Islet precursor cell (in vitro differentiated cells): ENCODE measurements around the gene MACROD2.

Experiments
- DNase-seq: peaks from one replicate; pipeline ENCODE4 v3.0.0-alpha.2; 2018

The MACROD2 gene

DNA sequence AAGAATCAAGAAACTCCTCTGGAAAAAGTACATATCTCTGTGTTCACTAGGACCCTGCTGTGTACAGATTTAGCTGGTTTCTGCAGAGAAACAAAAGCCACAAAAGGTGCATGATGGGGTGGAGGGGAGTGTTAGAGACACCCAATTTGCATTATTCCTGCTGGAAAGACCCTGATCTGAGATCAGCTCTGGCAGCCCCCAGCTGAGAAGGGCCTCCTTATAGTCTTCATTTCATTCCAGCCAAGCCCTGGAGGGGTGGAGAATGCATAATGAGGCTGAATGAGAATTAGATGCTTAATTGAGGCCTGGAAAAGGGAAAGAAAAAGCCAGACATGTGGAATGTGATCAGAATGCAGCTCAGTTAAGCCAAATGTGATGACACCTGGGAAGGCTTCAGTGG lies 2032.4 kb downstream of the MACROD2 start:
- DNase-seq = no peak

DNA sequence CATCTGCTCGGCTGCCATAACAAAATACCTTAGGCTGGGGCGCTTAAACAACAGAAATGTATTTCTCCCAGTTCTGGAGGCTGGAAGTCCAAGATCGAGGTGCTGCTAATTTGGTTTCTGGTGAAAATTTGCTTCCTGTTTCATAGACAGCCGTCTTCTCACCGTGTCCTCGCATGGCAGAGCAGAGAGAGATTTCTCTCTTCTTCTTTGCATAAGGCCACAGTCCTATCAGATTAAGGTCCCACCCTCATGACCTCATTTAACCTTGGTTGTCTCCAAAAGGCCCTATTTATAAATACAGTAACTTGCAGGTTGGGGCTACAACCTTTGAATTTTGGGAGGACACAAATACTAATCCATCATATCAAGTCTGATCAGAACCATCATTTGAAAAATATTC lies 2033.6 kb downstream of the MACROD2 start:
- DNase-seq = no peak

DNA sequence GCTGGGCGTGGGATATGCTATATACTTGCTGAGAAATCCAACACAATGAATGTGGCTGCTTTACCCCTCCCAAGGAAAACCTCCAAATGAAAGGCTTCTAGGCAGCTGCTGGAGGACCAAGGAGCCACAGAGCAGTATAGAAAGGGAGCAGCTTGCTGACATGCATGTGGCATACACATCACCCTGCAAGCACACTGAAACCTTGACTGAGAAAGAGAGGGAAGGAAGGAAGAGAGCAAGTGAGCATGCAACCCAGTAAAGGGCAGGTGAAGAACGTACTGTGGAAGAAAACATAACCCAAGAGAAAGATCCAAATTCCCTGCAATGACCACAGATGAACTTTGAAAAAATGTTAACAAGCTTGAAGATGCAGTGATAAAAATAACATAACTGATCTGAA lies 2034.9 kb downstream of the MACROD2 start:
- no peak for DNase-seq

DNA sequence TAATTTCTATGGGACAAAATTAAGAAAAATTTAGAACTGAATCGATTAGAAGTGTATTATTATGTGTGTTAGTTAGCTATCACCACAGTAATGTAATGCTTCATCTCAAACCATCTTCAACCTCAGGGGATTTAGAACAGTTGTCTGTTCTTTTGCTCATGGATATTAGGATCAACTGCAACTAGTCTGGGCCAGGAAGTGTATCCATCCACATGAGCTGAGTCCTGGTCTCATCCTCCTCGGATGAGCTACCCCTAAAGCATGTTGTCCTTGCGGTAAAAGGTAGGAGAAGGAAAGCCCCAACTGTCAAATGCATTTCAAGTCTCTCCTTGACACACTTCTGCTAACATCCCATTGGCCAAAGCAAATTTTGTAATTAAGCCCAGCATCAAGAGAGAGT lies 2040.3 kb downstream of the MACROD2 start:
- DNase-seq = no peak

DNA sequence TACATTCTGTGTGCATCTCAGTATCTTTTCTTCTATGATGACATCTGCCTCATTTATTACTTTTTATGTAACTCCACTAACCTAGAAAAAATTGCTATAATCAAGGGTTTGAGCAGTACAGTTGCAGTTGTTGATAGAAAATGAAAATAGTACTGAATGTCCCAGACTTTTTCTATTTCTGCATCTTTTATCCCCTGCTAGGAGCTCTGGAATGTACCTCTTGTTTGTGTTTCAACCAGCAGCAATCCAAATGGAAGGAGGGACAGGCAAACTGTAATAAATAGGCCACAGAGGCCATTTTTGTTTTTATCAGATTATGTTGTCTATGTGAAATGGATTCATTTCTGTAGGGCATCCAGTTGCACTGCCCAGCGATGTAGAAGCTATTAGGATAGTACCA lies 2041.0 kb downstream of the MACROD2 start:
- no peak for DNase-seq

DNA sequence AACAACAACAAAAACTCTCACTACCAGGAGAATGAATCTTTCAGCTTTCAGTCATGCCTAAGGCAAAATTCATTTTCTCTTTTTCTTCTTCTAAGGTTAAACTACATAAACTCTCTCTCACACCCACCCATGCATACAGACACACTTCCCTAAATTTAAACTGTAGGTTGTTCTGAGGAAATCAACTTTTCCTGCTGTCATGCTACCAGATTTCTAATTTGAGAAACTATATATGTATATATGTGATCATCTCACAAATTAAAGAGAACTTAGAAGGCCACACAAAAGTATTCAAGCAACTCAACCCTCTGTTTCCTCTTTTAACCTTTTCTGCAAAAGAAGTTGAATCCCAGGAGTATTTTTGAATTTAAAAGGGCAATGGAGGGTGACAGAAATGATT lies 2045.4 kb downstream of the MACROD2 start:
- no peak for DNase-seq

DNA sequence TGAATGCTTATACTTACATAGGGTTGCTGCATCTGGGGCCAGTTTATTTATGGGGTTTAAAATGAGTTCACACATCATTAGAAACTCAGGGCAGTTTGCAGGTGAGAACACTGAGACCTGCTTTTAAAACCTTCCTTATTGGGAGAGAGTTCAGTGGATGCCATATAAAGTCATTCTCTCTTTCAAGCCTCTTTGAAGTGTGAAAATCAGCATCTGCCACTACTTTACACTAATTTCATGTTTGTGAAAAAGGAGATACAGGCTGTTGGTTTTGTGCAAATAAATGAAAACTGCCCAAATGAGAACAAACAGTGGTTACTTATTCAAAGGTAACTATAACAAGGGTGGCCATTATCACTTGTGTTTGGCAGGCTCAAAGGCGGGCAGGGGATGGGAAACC lies 2047.4 kb downstream of the MACROD2 start:
- no peak for DNase-seq

DNA sequence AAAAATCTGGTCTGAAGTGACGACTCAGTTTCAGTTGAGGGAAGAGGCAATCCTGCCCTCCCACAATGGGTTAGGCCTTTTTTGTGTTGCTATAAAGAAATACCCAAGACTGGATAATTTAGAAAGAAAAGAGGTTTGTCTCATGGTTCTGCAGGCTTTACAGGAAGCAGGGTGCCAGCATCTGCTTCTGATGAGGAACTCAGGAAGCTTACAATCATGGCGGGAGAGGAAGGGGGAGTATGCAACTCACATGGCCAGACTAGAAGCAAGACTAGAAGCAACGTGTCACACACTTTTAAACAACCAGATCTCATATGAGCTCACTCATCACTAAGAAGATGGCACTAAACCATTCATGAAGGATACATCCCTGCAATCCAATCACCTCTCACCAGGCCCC lies 2048.6 kb downstream of the MACROD2 start:
- DNase-seq = no peak

DNA sequence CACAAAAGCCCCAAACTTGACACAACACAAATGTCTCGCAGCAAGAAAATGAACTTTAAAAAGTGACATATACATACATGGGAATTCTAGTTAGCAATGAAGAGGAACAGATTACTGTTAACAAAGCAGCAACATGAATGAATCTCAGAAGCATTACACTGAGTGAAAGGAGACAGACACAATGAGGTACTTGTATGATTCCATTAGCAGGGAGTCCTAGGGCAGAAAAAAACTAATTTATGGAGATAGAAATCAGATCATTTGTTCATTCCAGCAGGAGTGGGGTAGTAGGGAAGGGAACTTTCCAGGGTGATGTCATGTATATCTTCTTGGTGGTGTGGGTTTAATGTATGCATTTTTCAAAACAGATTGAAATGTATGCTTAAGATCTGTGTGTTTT lies 2053.6 kb downstream of the MACROD2 start:
- no peak for DNase-seq

DNA sequence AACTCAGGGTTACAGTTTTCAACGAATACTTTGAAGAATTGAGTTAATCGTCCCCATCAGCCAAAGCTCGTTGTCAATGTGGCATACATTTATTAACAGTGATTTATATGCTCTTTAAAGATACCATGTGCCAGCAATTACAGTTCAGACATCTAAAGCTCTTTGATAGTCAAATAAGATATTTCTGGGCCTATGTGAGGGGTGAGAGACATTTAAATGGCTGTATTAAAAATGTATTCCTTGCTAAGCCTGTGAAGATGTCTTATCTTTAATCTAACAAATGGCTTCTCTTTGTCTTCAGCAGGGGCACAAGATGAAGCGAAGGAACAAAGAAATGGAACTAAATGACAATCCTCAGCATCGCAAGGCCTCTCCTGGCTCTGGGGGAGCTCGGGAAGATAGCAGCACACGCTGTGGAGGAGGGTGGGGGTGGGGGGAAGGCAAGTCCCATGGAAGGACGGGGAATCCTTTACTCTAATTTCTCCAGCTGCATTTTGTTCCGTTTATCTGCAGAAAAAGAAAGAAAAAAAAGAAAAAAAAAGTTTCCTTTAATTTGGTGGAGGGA lies 2054.3 kb downstream of the MACROD2 start:
- DNase-seq = no peak

DNA sequence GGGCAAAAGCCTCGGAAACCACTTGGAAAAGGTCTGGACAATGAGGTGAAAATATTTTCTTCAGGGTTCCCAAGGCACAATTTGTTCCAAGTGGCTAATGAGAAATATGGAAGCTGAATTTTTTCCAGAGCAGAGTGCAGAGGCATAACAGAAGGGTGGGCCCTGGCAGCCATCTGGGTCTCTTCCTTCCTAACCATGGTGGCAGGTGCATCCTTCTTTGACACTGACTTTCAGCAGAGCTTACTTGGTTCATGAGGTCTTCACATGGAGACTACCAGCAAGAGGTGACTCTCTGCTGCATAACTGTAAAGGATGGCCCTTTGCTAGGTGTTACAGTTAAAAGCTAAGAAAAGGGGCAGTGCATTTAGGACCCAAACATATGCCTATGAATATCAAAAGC lies 2055.1 kb downstream of the MACROD2 start:
- DNase-seq = no peak

DNA sequence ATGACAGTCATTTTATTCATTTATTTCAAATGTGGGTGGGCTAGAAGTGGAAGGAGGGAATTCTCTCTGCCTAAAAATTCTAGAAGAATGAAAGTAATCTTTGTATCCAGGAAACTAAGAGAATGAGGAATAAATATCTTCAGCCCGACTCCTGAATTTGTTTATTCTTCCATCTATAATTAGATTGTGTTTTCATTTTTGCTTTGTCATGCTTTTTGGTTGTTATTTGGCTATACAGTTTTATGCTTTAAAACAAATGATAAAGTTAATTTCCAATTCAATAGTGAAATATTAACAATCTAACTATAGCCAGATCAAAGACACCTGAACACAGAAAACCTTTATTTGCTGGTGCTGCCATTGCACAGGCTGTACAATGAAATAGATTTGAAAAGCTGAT lies 2056.7 kb downstream of the MACROD2 start:
- no peak for DNase-seq

DNA sequence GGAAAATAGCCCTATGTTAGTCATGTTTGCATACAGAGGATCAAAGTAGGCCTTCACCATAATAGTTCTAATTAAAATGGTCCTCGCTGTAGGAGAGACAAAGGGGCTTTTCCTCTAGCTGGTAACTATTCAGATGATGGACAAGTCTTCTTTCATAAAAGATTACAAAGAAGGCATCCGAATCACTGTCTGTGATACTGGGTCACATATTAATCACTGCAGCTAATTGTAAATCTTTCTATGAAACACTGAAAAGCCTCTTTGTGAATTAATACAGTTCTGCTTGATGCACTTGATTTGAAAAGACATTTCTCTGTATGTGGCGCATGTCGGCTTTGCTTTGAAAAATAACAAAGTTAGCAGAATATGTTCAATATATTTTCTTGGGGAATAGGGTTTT lies 2057.1 kb downstream of the MACROD2 start:
- DNase-seq = no peak

DNA sequence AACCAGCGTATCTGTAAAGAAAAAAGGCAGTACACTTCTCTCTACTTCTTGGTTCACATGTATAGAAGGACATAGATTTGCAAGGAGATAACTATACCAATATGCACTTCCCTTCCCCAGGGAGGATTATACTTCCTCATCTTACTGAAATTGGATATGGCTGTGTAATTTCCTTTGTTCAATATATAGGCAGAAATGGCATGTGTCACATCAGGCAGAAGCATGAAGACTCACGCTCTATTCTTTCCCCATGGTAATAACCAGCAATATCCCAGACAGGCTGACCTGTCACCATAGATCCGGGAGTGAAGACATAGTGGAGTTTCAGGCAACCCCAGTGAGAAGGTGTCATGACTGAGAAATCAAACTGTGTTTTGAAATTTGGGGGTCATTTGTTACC lies 2059.7 kb downstream of the MACROD2 start:
- DNase-seq = no peak

DNA sequence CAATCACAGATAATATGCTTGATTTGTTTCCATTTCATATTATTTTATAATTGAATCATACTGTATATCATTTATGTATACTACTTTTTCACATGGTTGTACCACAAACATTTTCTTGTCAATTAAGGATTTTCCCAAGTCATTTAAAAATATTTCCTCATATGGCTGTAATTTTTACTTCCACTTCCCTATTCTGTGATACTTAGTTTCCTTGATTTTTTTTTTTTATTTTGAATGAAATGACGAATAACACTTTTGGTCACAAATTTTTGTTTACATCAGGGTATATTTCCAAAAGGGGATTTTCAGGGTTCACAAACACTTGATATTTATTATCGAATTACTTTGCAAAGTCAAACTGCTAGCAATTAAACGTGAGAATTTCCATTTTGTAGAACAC lies 2062.3 kb downstream of the MACROD2 start:
- DNase-seq = no peak

DNA sequence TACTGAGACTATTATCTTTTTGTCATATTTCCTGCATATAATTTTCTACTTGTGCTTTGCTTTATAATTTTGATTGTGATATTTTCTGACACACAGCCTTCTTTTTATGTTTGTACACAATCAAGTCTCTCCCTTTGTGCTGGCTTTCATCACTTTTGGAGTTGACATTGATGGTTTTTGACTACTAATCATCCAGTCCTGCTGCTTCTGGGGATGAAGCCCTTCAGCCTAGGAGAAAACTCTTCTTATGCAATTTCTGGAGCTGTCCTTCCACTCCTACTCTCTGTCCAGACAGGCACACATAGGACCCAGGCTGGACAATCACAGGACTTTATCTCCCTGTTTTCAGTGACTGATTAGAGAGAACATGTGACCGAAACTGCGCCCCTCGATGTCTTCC lies 2063.0 kb downstream of the MACROD2 start:
- DNase-seq = no peak

DNA sequence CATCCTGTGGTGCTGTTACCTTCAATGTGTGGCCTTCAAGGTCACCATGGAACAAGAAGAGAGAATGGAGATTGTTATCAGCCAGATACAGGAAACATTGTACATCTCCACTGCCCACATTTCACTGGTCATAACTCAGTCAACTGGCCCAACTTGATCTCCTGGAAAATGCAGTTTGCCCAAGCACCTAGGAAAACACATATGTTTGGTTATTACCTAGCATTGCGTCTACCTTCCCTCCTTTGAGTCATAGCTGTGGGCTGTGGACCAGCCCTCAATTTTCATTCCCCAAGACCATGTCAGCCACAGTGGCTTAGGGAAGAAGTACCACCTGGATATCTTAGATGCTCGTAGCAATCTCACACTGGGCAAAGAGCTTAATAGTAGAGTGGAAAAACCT lies 2064.5 kb downstream of the MACROD2 start:
- DNase-seq = no peak

DNA sequence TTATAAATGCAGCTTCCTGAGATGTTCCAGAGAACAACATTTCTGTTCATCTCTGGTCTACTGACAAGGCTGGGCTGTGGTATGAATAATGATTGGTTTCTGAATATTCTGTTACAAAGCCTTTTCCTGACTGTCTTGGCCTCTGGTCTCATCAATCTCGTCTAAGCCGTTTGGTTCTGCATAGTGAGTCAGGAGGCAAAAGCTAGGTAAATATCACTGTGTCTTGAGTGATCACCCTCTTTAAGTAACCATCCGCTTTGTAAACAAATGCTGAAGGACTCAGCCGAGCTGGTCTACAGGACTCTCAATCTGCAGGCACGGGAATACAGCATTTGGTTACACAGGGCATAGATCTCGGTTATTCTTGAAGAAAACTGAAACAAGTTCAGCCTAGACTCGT lies 2066.0 kb downstream of the MACROD2 start:
- DNase-seq = no peak

DNA sequence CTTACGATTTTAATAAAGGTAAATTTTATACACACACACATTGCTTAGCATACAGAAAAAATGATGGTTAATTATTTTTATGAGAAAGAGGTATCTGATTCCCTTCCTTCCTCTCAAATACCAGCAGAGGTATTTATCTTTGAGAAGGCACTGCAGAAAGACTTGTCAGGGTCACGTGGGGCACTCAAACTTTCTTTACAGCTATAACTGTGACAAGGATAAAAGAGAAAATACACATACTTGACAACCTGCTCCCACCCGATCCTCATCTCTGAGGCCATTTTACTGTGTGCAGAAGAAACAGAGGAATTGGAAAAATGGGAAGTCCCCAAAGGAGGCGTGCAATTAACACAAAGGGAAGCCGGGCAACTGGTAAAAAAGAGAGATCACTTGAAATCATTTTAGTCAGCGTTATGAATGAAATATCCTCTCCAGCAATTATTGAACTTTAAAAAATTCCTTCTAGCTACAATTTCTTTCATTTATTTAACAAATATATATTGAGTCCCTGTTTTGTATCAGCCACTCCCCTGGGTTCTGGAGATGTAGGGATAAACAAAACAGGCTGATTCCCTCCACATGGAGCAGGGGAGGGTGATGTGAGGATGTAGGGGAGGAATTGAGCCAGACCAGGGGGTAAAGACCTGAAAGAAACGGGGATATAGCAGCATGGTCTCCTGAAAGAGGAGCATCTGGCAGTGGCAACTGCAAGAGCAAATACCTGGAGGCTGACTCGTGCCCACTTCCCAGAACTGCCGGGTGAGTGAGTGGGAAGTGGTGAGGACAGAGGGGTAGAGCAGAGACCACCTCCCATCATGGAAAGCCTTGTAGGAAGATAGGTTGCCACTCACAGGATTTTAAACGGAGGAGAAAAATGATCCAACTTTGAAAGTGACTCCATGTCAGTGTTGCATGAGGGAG lies 2067.6 kb downstream of the MACROD2 start:
- DNase-seq = peak; percentile 70

DNA sequence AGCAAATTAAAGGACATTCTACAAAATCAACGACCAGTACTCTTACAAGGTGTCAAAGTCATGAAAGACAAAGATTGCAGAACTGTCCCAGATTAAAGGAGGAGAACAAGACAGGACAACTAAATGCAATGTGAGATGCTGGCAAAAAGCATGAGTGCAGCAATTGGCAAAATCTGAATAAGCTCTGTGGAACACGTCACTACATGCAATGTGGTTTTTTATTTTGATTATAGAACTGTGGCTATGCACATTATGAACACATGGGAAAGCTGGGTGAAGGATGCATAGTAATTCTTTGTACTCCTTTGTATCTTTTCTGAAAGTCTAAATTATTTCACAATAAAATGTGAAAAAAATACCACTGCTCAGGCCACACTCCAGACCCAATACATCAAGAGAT lies 2068.6 kb downstream of the MACROD2 start:
- no peak for DNase-seq

DNA sequence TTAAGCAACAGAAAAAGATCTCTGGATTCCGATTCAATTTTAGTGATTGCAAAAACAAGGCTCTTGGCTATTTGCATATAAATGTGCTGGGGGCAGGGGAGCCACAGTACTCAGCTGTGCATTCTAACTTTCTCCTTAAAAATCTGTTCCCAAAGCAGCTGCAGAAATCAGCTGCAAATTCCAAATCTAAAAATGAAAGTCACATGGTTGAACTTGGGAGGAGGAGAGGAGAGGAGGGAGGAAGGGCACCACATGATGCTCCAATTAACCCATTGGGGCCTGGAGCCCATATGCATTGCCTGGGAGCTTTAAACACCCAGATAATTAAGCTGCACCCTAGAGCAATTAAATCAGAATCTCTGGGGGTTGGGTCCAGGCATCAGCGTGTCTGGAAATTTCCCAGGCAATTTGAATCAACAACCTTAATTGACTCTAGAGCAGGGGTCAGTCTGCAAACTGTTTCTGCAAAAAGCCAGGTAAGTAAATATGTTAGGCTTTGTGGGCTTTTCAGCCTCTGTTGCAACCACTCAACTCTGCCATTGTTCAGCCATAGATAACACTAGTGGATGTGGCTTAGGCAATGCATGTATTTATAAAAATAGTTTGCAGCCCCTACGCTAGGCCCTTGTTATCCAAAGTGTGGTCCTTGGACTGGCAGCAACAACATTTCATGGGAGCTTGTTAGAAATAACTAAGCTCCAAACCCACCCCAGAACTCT lies 2069.8 kb downstream of the MACROD2 start:
- no peak for DNase-seq

DNA sequence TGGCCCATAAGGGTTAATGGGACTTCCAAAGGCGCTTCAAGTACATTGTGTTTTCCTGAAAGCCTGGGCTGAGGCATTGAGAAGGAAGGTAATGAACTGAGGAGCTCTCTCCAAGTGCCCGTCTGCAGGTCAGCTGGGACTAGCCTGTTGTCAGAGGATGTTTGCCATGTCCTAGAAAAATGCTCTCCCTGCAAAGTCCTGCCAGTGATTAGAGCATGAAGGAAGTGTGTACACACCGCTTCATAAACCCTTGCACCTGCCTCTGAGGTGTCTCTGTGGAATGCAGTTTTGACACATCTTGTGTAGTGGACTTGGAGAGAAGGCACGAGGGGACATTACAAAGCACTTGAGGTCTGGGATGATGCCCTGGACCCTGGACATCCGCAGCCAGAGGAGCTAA lies 2071.3 kb downstream of the MACROD2 start:
- DNase-seq = no peak

DNA sequence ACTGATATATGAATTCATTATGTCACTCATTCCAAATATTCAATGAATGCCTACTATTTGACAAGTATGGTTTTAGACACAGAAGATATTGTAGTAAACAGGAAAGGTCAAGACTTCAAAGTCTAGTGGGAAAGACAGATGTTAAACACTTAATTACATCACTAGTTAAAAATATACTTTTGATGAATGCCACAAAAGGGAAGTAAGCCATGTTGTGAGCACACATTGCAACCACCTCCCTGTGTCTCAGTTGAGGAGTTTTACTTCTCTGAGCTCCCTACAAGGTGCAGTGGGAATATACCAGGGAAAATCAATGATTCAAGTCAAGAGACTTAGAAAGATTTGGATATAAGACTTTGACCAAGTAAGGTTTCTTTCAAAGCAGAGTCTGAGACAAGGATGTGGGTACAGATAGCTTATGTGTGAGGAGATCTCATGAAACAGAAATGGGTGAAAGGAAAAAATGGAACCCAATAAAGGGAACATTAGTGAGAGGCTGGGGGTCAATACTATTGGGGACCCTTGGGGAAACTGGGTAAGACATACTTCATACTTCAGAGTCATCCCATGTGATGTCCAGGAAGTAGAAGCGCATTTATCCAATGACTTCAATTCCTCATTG lies 2074.2 kb downstream of the MACROD2 start:
- DNase-seq = no peak

DNA sequence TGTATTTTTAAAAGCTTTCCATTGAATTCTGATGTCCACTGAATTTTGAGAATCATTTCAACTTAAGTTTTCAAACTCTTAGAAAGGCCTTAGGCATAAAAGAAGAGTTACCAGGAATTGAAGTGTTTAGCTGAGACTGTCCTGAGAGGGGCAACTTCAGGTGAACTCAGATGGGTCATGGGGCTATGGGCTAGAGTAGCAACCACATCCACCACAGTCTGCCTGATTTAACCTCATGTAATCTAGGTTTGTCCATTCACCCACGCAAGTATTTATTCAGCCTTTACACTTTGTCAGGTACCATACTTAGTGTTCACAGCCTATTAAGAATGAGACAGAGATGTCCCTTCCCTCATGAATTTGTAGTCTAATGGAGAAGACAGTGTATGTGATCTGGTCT lies 2076.9 kb downstream of the MACROD2 start:
- DNase-seq = no peak
